Caco-2 (cell line): Measurements from ENCODE around the gene LCN1. TPM values are rescaled to one million over a fixed set of nuclear protein-coding genes. Genes with fewer than 3 reads are reported as not detected.

Source experiments
- BruUV-seq: library from RNA; stranded (reverse); fragments of 400-500 nt; replicated peaks from 2 replicates; lab custom pipeline; 2021; lab: Mats Ljungman, UMichigan
- CTCF ChIA-PET: fragments of 300-600 bp; sonication (Branson Sonifier 250); formaldehyde crosslinking; loops from one replicate; lab custom pipeline; 2022; ENCODE audit warnings: antibody characterized with exemption; lab: Charles Lee
- POLR2A ChIA-PET: fragments of 300-600 bp; sonication (Branson Sonifier 250); formaldehyde crosslinking; loops from one replicate; lab custom pipeline; 2022; ENCODE audit warnings: antibody characterized with exemption; lab: Charles Lee
- DNase-seq, 2 experiments: peaks; one replicate each; pipeline versions ENCODE4 v3.0.0 to v3.0.0-alpha.2; 2020 to 2022
- H3K27me3 ChIP-seq: replicated peaks from 2 replicates; pipeline ENCODE4 v1.6.0; 2011; ENCODE audit warnings: low read length; ENCODE audit not compliant: control insufficient read depth, insufficient read depth
- H3K36me3 ChIP-seq: 2 replicates; pipeline ENCODE4 v1.5.1; 2011; ENCODE audit warnings: low read length; ENCODE audit not compliant: control insufficient read depth, insufficient read depth
- H3K4me1 ChIP-seq: fragments of 250-450 bp; sonication (Bioruptor Pico); 2 replicates; pipeline ENCODE4 v1.5.1; 2020; ENCODE audit warnings: mild to moderate bottlenecking
- H3K4me3 ChIP-seq: 2 replicates; pipeline ENCODE4 v1.5.1; 2011; ENCODE audit warnings: low read depth, mild to moderate bottlenecking, control low read depth, low read length
- H3K9me3 ChIP-seq: fragments of 250-450 bp; sonication (Bioruptor Pico); 2 replicates; pipeline ENCODE4 v1.5.1; 2020; ENCODE audit warnings: mild to moderate bottlenecking, moderate library complexity
- H3K27ac Mint-ChIP-seq: one replicate; pipeline ENCODE4 v1.8.0; 2022; ENCODE audit warnings: mixed read lengths; ENCODE audit not compliant: unreplicated experiment
- H3K27me3 Mint-ChIP-seq: one replicate; pipeline ENCODE4 v1.8.0; 2022; ENCODE audit warnings: mixed read lengths; ENCODE audit not compliant: insufficient read depth, unreplicated experiment
- H3K36me3 Mint-ChIP-seq: one replicate; pipeline ENCODE4 v1.8.0; 2022; ENCODE audit warnings: mild to moderate bottlenecking, mixed read lengths; ENCODE audit not compliant: insufficient read depth, unreplicated experiment
- H3K4me1 Mint-ChIP-seq: one replicate; pipeline ENCODE4 v1.8.0; 2022; ENCODE audit warnings: low read depth, mixed read lengths; ENCODE audit not compliant: unreplicated experiment
- H3K4me3 Mint-ChIP-seq: one replicate; pipeline ENCODE4 v1.8.0; 2022; ENCODE audit warnings: mild to moderate bottlenecking, moderate library complexity, mixed read lengths; ENCODE audit not compliant: unreplicated experiment
- H3K9me3 Mint-ChIP-seq: one replicate; pipeline ENCODE4 v1.8.0; 2022; ENCODE audit warnings: mixed read lengths; ENCODE audit not compliant: unreplicated experiment
- intact Hi-C: fragments of 100-400 bp; cut with micrococcal nuclease; formaldehyde crosslinking; loops from one replicate; pipeline ENCODE4 v1.10.0; 2022; ENCODE audit not compliant: unreplicated experiment
- total RNA-seq: library from RNA; stranded (reverse); gene quantifications from 2 replicates; pipeline ENCODE4 v1.2.3, GENCODE V29; 2022
- TF ChIP-seq, protein P1 (sequence below), 2 experiments: fragments of 200-600 bp in 1 of 2; IDR thresholded peaks; 1 replicate in 1 of 2; 2 replicates in 1 of 2; pipeline versions ENCODE4 v1.5.1 to v1.8.0; 2011 to 2022; ENCODE audit warnings: antibody characterized with exemption in 1 of 2, control low read depth in 1 of 2, inconsistent platforms in 1 of 2, low read depth in 1 of 2, low read length in 1 of 2, mild to moderate bottlenecking in 1 of 2, moderate library complexity in 1 of 2; ENCODE audit not compliant: insufficient read depth in 1 of 2, severe bottlenecking in 1 of 2, unreplicated experiment in 1 of 2

LCN1 gene
- total RNA-seq, 1 experiment from 2014 or later: not detected

DNA sequence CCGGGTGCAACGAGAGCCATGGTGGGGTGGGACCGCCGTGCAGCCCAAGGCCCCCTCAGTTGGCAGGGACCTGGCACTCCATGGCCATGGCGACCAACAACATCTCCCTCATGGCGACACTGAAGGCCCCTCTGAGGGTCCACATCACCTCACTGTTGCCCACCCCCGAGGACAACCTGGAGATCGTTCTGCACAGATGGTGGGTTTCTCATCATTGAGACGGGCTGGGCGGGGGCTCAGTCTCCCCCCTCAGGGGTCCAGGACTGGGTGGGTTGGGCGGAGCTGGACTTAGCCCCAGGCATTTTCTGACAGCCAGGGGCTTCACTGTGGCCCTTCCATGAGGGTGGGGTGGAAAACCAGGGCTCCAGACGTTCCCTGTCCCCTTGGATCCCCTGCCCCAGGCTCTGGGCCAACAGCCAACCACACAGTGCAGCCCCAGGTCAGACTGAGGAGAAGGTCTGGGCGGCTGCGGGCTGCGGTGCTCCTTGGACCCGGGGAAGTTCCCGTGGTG is 41.0 kb downstream of the LCN1 start:
- intact Hi-C loops: no loop called here
- Histone ChIP-seq H3K36me3 (no peaks in the 10 kb centered on the region), H3K9me3 (peaks cover 9% of the 10 kb centered on the region; the same call in 1 of the 2 replicates), H3K27me3 (no peaks in the 10 kb centered on the region), H3K4me1 (peaks cover 3% of the 10 kb centered on the region; the same call in 1 of the 2 replicates), H3K4me3 (no peak overlapping the region)
- Mint-ChIP-seq H3K4me1 (peaks cover 6% of the 10 kb centered on the region), H3K36me3 (no peaks in the 10 kb centered on the region), H3K4me3 (no peak overlapping the region), H3K27ac (no peak overlapping the region), H3K9me3 (no peaks in the 10 kb centered on the region), H3K27me3 (peaks cover 3% of the 10 kb centered on the region)
- TF ChIP-seq, protein P1, sequence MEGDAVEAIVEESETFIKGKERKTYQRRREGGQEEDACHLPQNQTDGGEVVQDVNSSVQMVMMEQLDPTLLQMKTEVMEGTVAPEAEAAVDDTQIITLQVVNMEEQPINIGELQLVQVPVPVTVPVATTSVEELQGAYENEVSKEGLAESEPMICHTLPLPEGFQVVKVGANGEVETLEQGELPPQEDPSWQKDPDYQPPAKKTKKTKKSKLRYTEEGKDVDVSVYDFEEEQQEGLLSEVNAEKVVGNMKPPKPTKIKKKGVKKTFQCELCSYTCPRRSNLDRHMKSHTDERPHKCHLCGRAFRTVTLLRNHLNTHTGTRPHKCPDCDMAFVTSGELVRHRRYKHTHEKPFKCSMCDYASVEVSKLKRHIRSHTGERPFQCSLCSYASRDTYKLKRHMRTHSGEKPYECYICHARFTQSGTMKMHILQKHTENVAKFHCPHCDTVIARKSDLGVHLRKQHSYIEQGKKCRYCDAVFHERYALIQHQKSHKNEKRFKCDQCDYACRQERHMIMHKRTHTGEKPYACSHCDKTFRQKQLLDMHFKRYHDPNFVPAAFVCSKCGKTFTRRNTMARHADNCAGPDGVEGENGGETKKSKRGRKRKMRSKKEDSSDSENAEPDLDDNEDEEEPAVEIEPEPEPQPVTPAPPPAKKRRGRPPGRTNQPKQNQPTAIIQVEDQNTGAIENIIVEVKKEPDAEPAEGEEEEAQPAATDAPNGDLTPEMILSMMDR (IDR thresholded peaks at IDR 0.05; ENCODE audit: insufficient read depth in 1 of 2, low read depth in 1 of 2, low read length in 1 of 2, severe bottlenecking in 1 of 2, unreplicated experiment in 1 of 2): no peak
- ChIA-PET POLR2A (no interaction called here), CTCF (no interaction called here)
- no peak for DNase-seq
- BruUV-seq: no TSS peak

DNA sequence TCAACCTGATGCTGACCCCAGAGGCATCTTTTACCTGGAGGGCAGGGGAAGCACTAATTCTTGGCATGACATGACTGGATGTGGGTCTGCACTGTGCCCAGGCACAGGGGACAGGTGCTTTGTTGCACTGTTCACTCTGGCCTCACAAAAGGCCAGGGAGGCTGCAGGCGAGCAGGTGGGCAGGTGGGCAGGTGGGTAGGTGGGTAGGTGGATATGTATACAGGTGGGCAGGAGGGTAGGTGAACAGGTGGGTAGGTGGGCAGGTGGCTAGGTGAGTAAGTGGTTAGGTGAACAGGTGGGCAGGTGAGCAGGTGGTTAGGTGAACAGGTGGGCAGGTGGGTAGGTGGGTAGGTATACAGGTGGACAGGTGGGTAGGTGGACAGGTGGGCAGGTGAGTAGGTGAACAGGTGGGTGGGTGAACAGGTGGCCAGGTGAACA is 41.8 kb downstream of the LCN1 start:
- peaks cover 3% of the 10 kb centered on the region for H3K27me3 Mint-ChIP-seq
- Histone ChIP-seq H3K9me3 (peaks cover 9% of the 10 kb centered on the region; the same call in 1 of the 2 replicates), H3K36me3 (no peaks in the 10 kb centered on the region), H3K4me3 (no peak overlapping the region), H3K27me3 (no peaks in the 10 kb centered on the region), H3K4me1 (peaks cover 3% of the 10 kb centered on the region; the same call in 1 of the 2 replicates)
- no peaks in the 10 kb centered on the region for H3K36me3 Mint-ChIP-seq
- no peaks in the 10 kb centered on the region for H3K9me3 Mint-ChIP-seq
- no TSS peak for BruUV-seq
- CTCF ChIA-PET: no interaction called here
- TF ChIP-seq, protein P1 (IDR thresholded peaks at IDR 0.05; ENCODE audit: insufficient read depth in 1 of 2, low read depth in 1 of 2, low read length in 1 of 2, severe bottlenecking in 1 of 2, unreplicated experiment in 1 of 2): no peak
- H3K4me3 Mint-ChIP-seq: no peak overlapping the region
- H3K4me1 Mint-ChIP-seq: peaks cover 6% of the 10 kb centered on the region
- POLR2A ChIA-PET: no interaction called here
- intact Hi-C loops: no loop called here
- DNase-seq: no peak
- H3K27ac Mint-ChIP-seq: no peak overlapping the region

DNA sequence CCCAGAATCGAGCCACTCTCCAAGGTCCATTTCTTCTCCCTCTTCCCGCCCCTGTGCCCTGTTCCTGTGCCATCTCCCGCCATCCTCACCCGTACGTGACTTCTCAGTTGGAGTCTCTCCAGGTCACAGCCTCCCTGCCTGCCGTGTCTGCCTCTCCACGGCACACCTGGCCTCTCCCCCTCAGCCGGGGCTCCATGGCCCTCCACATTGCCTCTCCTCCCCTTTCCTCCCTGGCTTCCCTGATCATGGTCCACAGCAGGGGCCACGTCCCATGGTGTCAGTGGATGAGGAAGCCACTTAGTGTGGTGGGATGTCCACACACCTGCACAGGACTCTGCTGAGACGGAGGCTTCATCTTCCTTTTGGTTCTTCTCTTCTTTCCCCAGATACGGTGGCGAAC is 42.6 kb downstream of the LCN1 start:
- Mint-ChIP-seq H3K4me1 (peaks cover 6% of the 10 kb centered on the region), H3K9me3 (no peaks in the 10 kb centered on the region), H3K27me3 (peaks cover 3% of the 10 kb centered on the region), H3K36me3 (no peaks in the 10 kb centered on the region), H3K4me3 (no peak overlapping the region), H3K27ac (no peak overlapping the region)
- peaks cover 3% of the 10 kb centered on the region; the same call in 1 of the 2 replicates for H3K4me1 ChIP-seq
- intact Hi-C loops: no loop called here
- no peaks in the 10 kb centered on the region for H3K36me3 ChIP-seq
- TF ChIP-seq, protein P1 (IDR thresholded peaks at IDR 0.05; ENCODE audit: insufficient read depth in 1 of 2, low read depth in 1 of 2, low read length in 1 of 2, severe bottlenecking in 1 of 2, unreplicated experiment in 1 of 2): no peak
- no TSS peak for BruUV-seq
- CTCF ChIA-PET: no interaction called here
- no peak overlapping the region for H3K4me3 ChIP-seq
- POLR2A ChIA-PET: no interaction called here
- no peaks in the 10 kb centered on the region for H3K27me3 ChIP-seq
- H3K9me3 ChIP-seq: peaks cover 9% of the 10 kb centered on the region; the same call in 1 of the 2 replicates
- no peak for DNase-seq
